Measurements from ENCODE around the gene FBXL4. TPM values are rescaled to one million over a fixed set of nuclear protein-coding genes. Genes with fewer than 3 reads are reported as not detected.

FBXL4 gene
- total RNA-seq, 4 donors from 2014 or later: 23.9 to 38.0 (median 28.7) TPM

GRCh38 chr6:98828941-98829411 lies 118.8 kb downstream of the FBXL4 start:
- Histone ChIP-seq H3K4me1 (peaks cover 0 to 68% (median 30%) of the 10 kb centered on the region in 4 donors), H3K36me3 (no peaks in the 10 kb centered on the region), H3K27me3 (peaks cover 0 to 88% of the 10 kb centered on the region in 2 donors), H3K27ac (peak overlapping the region in 1 of 4 donors; percentile 71), H3K4me3 (no peak overlapping the region), H3K9me3 (no peaks in the 10 kb centered on the region)
- TF ChIP-seq POLR2A (IDR thresholded peaks at IDR 0.05): no peak
- TF ChIP-seq EP300 (IDR thresholded peaks at IDR 0.05): no peak
- TF ChIP-seq CTCF (IDR thresholded peaks at IDR 0.05): no peak
- no peak for DNase-seq (ENCODE audit: low spot score in 2 of 2)
- 48 to 52% methylated on average over 14 of the region's 14 CpGs for WGBS, 2 donors

GRCh38 chr6:98828211-98828788 lies 119.4 kb downstream of the FBXL4 start:
- H3K4me1 ChIP-seq: peaks cover 0 to 62% (median 28%) of the 10 kb centered on the region in 4 donors
- H3K36me3 ChIP-seq: no peaks in the 10 kb centered on the region
- 24 to 25% methylated on average over 12 of the region's 12 CpGs for WGBS, 2 donors

GRCh38 chr6:98827295-98828159 lies 120.2 kb downstream of the FBXL4 start:
- H3K9me3 ChIP-seq: no peaks in the 10 kb centered on the region
- peaks cover 0 to 54% (median 20%) of the 10 kb centered on the region in 4 donors for H3K4me1 ChIP-seq
- TF ChIP-seq POLR2A (IDR thresholded peaks at IDR 0.05) (no peak), EP300 (IDR thresholded peaks at IDR 0.05) (no peak), CTCF (IDR thresholded peaks at IDR 0.05) (no peak)
- WGBS, 2 donors: 8 to 10% methylated on average over 43 to 44 of the region's 44 CpGs
- no peaks in the 10 kb centered on the region for H3K36me3 ChIP-seq
- H3K27ac ChIP-seq: peak overlapping the region in 2 of 4 donors; percentile 5 to 71
- DNase-seq (ENCODE audit: low spot score in 2 of 2): no peak
- H3K4me3 ChIP-seq: peak overlapping the region in 2 of 4 donors; percentile 4 to 39
- H3K27me3 ChIP-seq: peaks cover 0 to 89% of the 10 kb centered on the region in 2 donors

More at GRCh38 chr6:98828211-98828788, 119.4 kb downstream of the FBXL4 start:
- Histone ChIP-seq H3K9me3 (no peaks in the 10 kb centered on the region), H3K27ac (peak overlapping the region in 1 of 4 donors; percentile 71), H3K4me3 (peak overlapping the region in 1 of 4 donors; percentile 39), H3K27me3 (peaks cover 0 to 93% of the 10 kb centered on the region in 2 donors)
- no peak for TF ChIP-seq POLR2A (IDR thresholded peaks at IDR 0.05)
- no peak for TF ChIP-seq CTCF (IDR thresholded peaks at IDR 0.05)
- TF ChIP-seq EP300 (IDR thresholded peaks at IDR 0.05): no peak
- no peak for DNase-seq (ENCODE audit: low spot score in 2 of 2)

GRCh38 chr6:98825600-98826230 lies 122.0 kb downstream of the FBXL4 start:
- H3K27ac ChIP-seq: no peak overlapping the region
- peaks cover 0 to 37% (median 10%) of the 10 kb centered on the region in 4 donors for H3K4me1 ChIP-seq
- H3K4me3 ChIP-seq: no peak overlapping the region
- peaks cover 0 to 71% of the 10 kb centered on the region in 2 donors for H3K27me3 ChIP-seq
- TF ChIP-seq EP300 (IDR thresholded peaks at IDR 0.05) (no peak), POLR2A (IDR thresholded peaks at IDR 0.05) (no peak), CTCF (IDR thresholded peaks at IDR 0.05) (no peak)
- no peaks in the 10 kb centered on the region for H3K9me3 ChIP-seq
- no peak for DNase-seq (ENCODE audit: low spot score in 2 of 2)
- no peaks in the 10 kb centered on the region for H3K36me3 ChIP-seq
- 24 to 36% methylated on average over 19 of the region's 19 CpGs for WGBS, 2 donors

Measured in tibial nerve (tissue), 4 donors.